Measurements from ENCODE around the gene AGRN.

Gene AGRN

DNA sequence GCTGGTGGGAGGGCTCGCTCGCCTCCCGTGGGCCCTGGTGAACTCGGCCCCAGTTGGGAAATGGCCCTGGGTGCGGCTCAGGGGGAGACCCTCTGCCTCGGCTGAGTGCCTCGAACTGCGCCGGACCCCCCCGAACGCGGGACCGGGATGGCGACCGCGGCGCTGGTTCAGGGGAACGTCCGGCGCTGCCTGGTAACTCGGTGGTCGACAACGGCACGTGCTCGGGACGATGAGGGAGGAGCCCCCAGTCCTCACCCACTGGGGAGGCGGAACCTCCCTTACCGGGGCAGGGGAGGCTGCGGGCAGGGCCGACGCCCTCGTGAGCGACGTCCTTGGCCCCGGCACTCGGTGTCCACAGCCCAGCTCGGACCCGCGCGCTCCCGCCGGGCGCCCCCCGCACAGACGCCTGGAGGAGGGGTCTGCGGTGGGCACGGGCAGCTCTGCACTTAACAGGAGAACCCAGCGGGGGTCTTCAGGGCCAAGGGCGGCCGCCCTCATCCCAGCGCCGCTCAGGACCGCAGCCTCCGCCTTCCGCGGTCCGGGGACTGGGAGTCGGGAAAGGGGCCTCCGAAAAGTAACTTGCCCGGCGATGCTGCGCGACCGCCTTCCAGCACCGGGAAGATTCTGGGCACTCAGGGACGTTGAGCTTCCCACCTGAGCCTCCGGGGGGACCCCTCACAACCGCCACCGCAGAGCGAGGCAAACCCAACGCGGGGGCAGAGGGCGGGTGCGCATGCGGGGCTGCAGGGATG, 21.8 kb upstream of the AGRN start:
- H3K9ac ChIP-seq (ENCODE audit: low read length), result no peak overlapping the region
- H2BK15ac ChIP-seq (ENCODE audit: low read depth, poor library complexity, severe bottlenecking), result peak overlapping the region; percentile 74
- no peak overlapping the region for H3K27ac ChIP-seq (ENCODE audit: low read length, poor library complexity, severe bottlenecking)
- peak overlapping the region; percentile 29 for H4K8ac ChIP-seq (ENCODE audit: low read length)
- peak overlapping the region in 1 of 2 experiments; percentile 96 for H3K23ac ChIP-seq (ENCODE audit: low read length in 2 of 2)
- H2BK5ac ChIP-seq (ENCODE audit: low read depth, low read length, poor library complexity, severe bottlenecking), result no peak overlapping the region
- H3K14ac ChIP-seq (ENCODE audit: low read length in 2 of 2), result peak overlapping the region in 1 of 2 experiments; percentile 77
- H3K4me2 ChIP-seq (ENCODE audit: low read length, poor library complexity, severe bottlenecking), result peak overlapping the region; percentile 45
- peak overlapping the region; percentile 14 to 72 for H3K18ac ChIP-seq (ENCODE audit: low read depth in 1 of 2, low read length in 2 of 2)
- H3K4me3 ChIP-seq (ENCODE audit: insufficient read depth in 1 of 2, low read depth in 1 of 2, low read length in 2 of 2), result no peak overlapping the region
- peak overlapping the region in 1 of 2 experiments; percentile 12 for H3K4ac ChIP-seq (ENCODE audit: low read depth in 1 of 2, low read length in 2 of 2)
- peaks cover 40% of the 10 kb centered on the region for H3K4me1 ChIP-seq (ENCODE audit: control insufficient read depth, insufficient read depth, low read depth, low read length)
- WGBS, result 21% methylated on average over 52 of the region's 75 CpGs
- H3K79me1 ChIP-seq (replicated peaks; ENCODE audit: low read length, poor library complexity, severe bottlenecking), result peaks cover 4% of the 10 kb centered on the region
- H3K27me3 ChIP-seq (ENCODE audit: control insufficient read depth in 1 of 2, insufficient read depth in 1 of 2, low read length in 2 of 2), result peaks cover 16 to 71% of the 10 kb centered on the region in 2 experiments
- DNase-seq, result no peak
- H2BK120ac ChIP-seq (ENCODE audit: low read depth, low read length), result no peak overlapping the region
- H2AK5ac ChIP-seq (ENCODE audit: low read length, severe bottlenecking), result no peak overlapping the region
- H4K91ac ChIP-seq (ENCODE audit: low read length), result peak overlapping the region; percentile 2
- no peaks in the 10 kb centered on the region for H3K9me3 ChIP-seq (ENCODE audit: control insufficient read depth, low read length)
- no peak overlapping the region for H2AFZ ChIP-seq (ENCODE audit: low read depth, low read length)
- H3K36me3 ChIP-seq (ENCODE audit: control insufficient read depth in 1 of 2, insufficient read depth in 2 of 2, low read depth in 1 of 2, low read length in 2 of 2), result peaks cover 0 to 7% of the 10 kb centered on the region in 2 experiments
- peak overlapping the region in 1 of 2 experiments; percentile 71 for H2BK12ac ChIP-seq (ENCODE audit: low read length in 2 of 2)

DNA sequence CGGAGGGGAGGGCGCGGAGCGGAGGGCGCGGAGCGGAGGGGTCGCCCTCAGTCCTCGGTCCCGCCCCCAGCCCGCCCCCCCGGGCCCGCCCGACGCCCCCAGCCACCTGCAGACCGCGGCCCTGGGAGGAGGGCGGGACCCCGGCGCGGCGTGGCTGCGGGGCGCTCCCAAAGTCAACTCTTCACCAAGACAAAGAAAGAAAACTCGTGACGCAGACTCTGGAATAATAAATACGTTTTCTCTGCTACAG, 21.2 kb upstream of the AGRN start:
- Histone ChIP-seq H2AFZ (ENCODE audit: low read depth, low read length) (no peak overlapping the region), H4K8ac (ENCODE audit: low read length) (no peak overlapping the region), H3K36me3 (ENCODE audit: control insufficient read depth in 1 of 2, insufficient read depth in 2 of 2, low read depth in 1 of 2, low read length in 2 of 2) (peaks cover 0 to 11% of the 10 kb centered on the region in 2 experiments), H2BK120ac (ENCODE audit: low read depth, low read length) (no peak overlapping the region), H3K14ac (ENCODE audit: low read length in 2 of 2) (no peak overlapping the region), H3K9ac (ENCODE audit: low read length) (no peak overlapping the region), H2AK5ac (ENCODE audit: low read length, severe bottlenecking) (no peak overlapping the region), H3K4me3 (ENCODE audit: insufficient read depth in 1 of 2, low read depth in 1 of 2, low read length in 2 of 2) (peak overlapping the region in 1 of 2 experiments; percentile 49), H3K18ac (ENCODE audit: low read depth in 1 of 2, low read length in 2 of 2) (peak overlapping the region; percentile 21 to 44), H3K23ac (ENCODE audit: low read length in 2 of 2) (no peak overlapping the region), H3K4me2 (ENCODE audit: low read length, poor library complexity, severe bottlenecking) (peak overlapping the region; percentile 99), H3K4me1 (ENCODE audit: control insufficient read depth, insufficient read depth, low read depth, low read length) (peaks cover 40% of the 10 kb centered on the region), H2BK5ac (ENCODE audit: low read depth, low read length, poor library complexity, severe bottlenecking) (no peak overlapping the region), H2BK15ac (ENCODE audit: low read depth, poor library complexity, severe bottlenecking) (peak overlapping the region; percentile 52), H3K27ac (ENCODE audit: low read length, poor library complexity, severe bottlenecking) (no peak overlapping the region), H3K79me1 (replicated peaks; ENCODE audit: low read length, poor library complexity, severe bottlenecking) (peaks cover 4% of the 10 kb centered on the region), H4K91ac (ENCODE audit: low read length) (no peak overlapping the region), H2BK12ac (ENCODE audit: low read length in 2 of 2) (no peak overlapping the region), H3K27me3 (ENCODE audit: control insufficient read depth in 1 of 2, insufficient read depth in 1 of 2, low read length in 2 of 2) (peaks cover 16 to 76% of the 10 kb centered on the region in 2 experiments), H3K9me3 (ENCODE audit: control insufficient read depth, low read length) (no peaks in the 10 kb centered on the region), H3K4ac (ENCODE audit: low read depth in 1 of 2, low read length in 2 of 2) (no peak overlapping the region)
- DNase-seq, result no peak
- WGBS, result 0% methylated on average over 8 of the region's 27 CpGs

DNA sequence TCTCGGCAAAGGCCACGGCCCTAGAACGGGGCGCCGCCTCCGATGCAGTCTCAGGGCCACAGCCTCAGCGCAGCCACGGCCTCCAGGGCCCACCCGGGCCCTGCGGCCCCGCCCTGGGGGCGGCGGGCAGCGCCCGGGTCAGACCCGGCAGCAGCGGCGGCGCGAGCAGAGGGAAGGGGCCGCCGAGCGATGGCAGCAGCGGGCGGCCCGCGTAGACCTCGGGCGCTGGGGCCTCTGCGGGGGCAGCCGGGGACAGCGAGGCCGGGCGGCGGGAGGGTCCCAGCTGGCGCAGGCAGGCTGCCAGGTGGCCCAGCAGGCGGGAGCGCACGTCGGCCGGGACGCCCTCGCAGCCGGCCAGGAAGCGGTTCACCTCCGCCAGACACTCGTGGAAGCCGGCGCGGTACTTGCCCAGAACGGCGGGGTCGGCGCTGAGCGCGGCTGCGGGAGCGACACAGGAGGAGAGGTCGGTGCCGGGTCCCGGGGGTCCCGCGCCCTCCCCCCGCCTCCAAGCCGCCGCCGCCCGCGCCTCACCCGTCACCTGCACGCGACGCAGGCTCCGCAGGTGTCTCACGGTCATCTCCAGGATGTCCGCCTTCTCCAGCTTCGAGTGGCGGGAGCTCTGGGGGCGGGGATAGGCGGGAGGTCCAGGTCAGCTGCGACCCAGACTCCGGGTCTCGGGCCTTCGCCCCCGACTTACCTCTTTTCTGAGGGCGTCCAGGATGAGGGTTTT, 20.8 kb upstream of the AGRN start:
- H3K9me3 ChIP-seq (ENCODE audit: control insufficient read depth, low read length), result no peaks in the 10 kb centered on the region
- H3K4me3 ChIP-seq (ENCODE audit: insufficient read depth in 1 of 2, low read depth in 1 of 2, low read length in 2 of 2), result peak overlapping the region in 1 of 2 experiments; percentile 49
- peak overlapping the region; percentile 56 for H2AFZ ChIP-seq (ENCODE audit: low read depth, low read length)
- peak; percentile 49 for DNase-seq
- H3K27ac ChIP-seq (ENCODE audit: low read length, poor library complexity, severe bottlenecking), result no peak overlapping the region
- H3K79me1 ChIP-seq (replicated peaks; ENCODE audit: low read length, poor library complexity, severe bottlenecking), result peaks cover 4% of the 10 kb centered on the region
- peak overlapping the region; percentile 52 for H2BK15ac ChIP-seq (ENCODE audit: low read depth, poor library complexity, severe bottlenecking)
- peak overlapping the region; percentile 59 for H2BK120ac ChIP-seq (ENCODE audit: low read depth, low read length)
- peak overlapping the region; percentile 52 to 81 for H3K18ac ChIP-seq (ENCODE audit: low read depth in 1 of 2, low read length in 2 of 2)
- H3K4me1 ChIP-seq (ENCODE audit: control insufficient read depth, insufficient read depth, low read depth, low read length), result peaks cover 42% of the 10 kb centered on the region
- H4K8ac ChIP-seq (ENCODE audit: low read length), result peak overlapping the region; percentile 3
- H2BK5ac ChIP-seq (ENCODE audit: low read depth, low read length, poor library complexity, severe bottlenecking), result no peak overlapping the region
- H2AK5ac ChIP-seq (ENCODE audit: low read length, severe bottlenecking), result no peak overlapping the region
- peak overlapping the region; percentile 67 for H4K91ac ChIP-seq (ENCODE audit: low read length)
- peak overlapping the region in 1 of 2 experiments; percentile 83 for H3K14ac ChIP-seq (ENCODE audit: low read length in 2 of 2)
- peak overlapping the region in 1 of 2 experiments; percentile 100 for H3K23ac ChIP-seq (ENCODE audit: low read length in 2 of 2)
- H3K4me2 ChIP-seq (ENCODE audit: low read length, poor library complexity, severe bottlenecking), result peak overlapping the region; percentile 99
- peak overlapping the region in 1 of 2 experiments; percentile 85 for H3K4ac ChIP-seq (ENCODE audit: low read depth in 1 of 2, low read length in 2 of 2)
- peak overlapping the region in 1 of 2 experiments; percentile 10 for H2BK12ac ChIP-seq (ENCODE audit: low read length in 2 of 2)
- WGBS, result under 1% methylated on average over 64 of the region's 86 CpGs
- peaks cover 0 to 11% of the 10 kb centered on the region in 2 experiments for H3K36me3 ChIP-seq (ENCODE audit: control insufficient read depth in 1 of 2, insufficient read depth in 2 of 2, low read depth in 1 of 2, low read length in 2 of 2)
- no peak overlapping the region for H3K9ac ChIP-seq (ENCODE audit: low read length)
- peaks cover 16 to 81% of the 10 kb centered on the region in 2 experiments for H3K27me3 ChIP-seq (ENCODE audit: control insufficient read depth in 1 of 2, insufficient read depth in 1 of 2, low read length in 2 of 2)
